ENCODE results near the gene KBTBD7. TPM values are rescaled to one million over a fixed set of nuclear protein-coding genes. Genes with fewer than 3 reads are reported as not detected.

The KBTBD7 gene
- polyA plus RNA-seq, 1 of the 3 experiments (the other 2 are of a cell fraction): 1.3 TPM

DNA sequence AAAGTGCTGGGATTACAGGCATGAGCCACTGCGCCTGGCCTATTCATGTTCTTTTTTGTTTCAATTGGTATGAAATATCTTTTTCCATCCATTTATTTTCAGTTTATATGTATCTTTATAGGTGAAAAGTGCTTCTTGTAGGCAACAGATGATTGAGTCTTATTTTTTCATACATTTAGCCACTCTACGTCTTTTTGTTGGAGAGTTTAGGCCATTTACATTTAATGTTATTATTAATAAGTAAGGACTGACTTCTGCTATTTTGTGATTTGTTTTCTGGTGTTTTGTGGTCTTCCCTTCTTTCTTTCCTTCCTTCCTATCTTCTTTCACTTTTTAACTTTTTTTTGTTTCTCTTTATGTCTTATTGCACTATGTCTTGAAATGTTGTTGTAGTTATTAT, 16.7 kb upstream of the KBTBD7 start:
- ChIA-PET POLR2A (no interaction called here), CTCF (no interaction called here)
- no peaks in the 10 kb centered on the region for H3K79me2 ChIP-seq (ENCODE audit: insufficient read depth)
- H3K4me1 ChIP-seq (ENCODE audit: control insufficient read depth in 1 of 2, insufficient read depth in 2 of 2, low read depth in 1 of 2, low read length in 1 of 2): peaks cover 0 to 3% of the 10 kb centered on the region in 2 experiments; a peak in 1 of 4 replicates
- H3K27ac ChIP-seq (ENCODE audit: low read depth in 2 of 2, low read length in 1 of 2): no peak overlapping the region
- no peak overlapping the region for H2AFZ ChIP-seq (ENCODE audit: low read depth)
- H3F3A ChIP-seq (replicated peaks; ENCODE audit: insufficient read depth): peaks cover 4% of the 10 kb centered on the region
- no peaks in the 10 kb centered on the region for H4K20me1 ChIP-seq (ENCODE audit: insufficient read depth)
- no peaks in the 10 kb centered on the region for H3K9me2 ChIP-seq
- no peak overlapping the region for H3K9ac ChIP-seq
- H3K4me2 ChIP-seq: no peak overlapping the region
- H3K27me3 ChIP-seq (ENCODE audit: insufficient read depth): no peaks in the 10 kb centered on the region
- 98% methylated on average over 2 of the region's 2 CpGs for WGBS (ENCODE audit: low lambda C conversion rate)
- H3K9me3 ChIP-seq: 0 out of 2 replicates have a peak, but pooled peaks cover 6% of the 10 kb centered on the region
- DNase-seq: no peak
- H3K36me3 ChIP-seq (replicated peaks in 1 of 2; ENCODE audit: control insufficient read depth in 1 of 2, insufficient read depth in 2 of 2, low read length in 1 of 2): no peaks in the 10 kb centered on the region
- H3K4me3 ChIP-seq (ENCODE audit: low read depth in 2 of 2, low read length in 1 of 2): no peak overlapping the region
- TF ChIP-seq SIN3A (IDR thresholded peaks at IDR 0.05; ENCODE audit: borderline replicate concordance, low read depth, low read length): no peak
- no peak for TF ChIP-seq POLR2AphosphoS5 (IDR thresholded peaks at IDR 0.05; ENCODE audit: low read depth, low read length)
- no peak for TF ChIP-seq MEF2A (IDR thresholded peaks at IDR 0.05; ENCODE audit: borderline replicate concordance, low read depth)
- TF ChIP-seq, protein P1, sequence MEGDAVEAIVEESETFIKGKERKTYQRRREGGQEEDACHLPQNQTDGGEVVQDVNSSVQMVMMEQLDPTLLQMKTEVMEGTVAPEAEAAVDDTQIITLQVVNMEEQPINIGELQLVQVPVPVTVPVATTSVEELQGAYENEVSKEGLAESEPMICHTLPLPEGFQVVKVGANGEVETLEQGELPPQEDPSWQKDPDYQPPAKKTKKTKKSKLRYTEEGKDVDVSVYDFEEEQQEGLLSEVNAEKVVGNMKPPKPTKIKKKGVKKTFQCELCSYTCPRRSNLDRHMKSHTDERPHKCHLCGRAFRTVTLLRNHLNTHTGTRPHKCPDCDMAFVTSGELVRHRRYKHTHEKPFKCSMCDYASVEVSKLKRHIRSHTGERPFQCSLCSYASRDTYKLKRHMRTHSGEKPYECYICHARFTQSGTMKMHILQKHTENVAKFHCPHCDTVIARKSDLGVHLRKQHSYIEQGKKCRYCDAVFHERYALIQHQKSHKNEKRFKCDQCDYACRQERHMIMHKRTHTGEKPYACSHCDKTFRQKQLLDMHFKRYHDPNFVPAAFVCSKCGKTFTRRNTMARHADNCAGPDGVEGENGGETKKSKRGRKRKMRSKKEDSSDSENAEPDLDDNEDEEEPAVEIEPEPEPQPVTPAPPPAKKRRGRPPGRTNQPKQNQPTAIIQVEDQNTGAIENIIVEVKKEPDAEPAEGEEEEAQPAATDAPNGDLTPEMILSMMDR (IDR thresholded peaks at IDR 0.05): no peak
- TF ChIP-seq TCF12 (IDR thresholded peaks at IDR 0.05): no peak
- no peak for TF ChIP-seq RCOR1 (IDR thresholded peaks at IDR 0.05; ENCODE audit: low read length)
- TF ChIP-seq GATA2 (CRISPR knock-in tag; IDR thresholded peaks at IDR 0.05): no peak
- no peak for TF ChIP-seq RFX5 (IDR thresholded peaks at IDR 0.05; ENCODE audit: low read length)
- TF ChIP-seq, protein P2, sequence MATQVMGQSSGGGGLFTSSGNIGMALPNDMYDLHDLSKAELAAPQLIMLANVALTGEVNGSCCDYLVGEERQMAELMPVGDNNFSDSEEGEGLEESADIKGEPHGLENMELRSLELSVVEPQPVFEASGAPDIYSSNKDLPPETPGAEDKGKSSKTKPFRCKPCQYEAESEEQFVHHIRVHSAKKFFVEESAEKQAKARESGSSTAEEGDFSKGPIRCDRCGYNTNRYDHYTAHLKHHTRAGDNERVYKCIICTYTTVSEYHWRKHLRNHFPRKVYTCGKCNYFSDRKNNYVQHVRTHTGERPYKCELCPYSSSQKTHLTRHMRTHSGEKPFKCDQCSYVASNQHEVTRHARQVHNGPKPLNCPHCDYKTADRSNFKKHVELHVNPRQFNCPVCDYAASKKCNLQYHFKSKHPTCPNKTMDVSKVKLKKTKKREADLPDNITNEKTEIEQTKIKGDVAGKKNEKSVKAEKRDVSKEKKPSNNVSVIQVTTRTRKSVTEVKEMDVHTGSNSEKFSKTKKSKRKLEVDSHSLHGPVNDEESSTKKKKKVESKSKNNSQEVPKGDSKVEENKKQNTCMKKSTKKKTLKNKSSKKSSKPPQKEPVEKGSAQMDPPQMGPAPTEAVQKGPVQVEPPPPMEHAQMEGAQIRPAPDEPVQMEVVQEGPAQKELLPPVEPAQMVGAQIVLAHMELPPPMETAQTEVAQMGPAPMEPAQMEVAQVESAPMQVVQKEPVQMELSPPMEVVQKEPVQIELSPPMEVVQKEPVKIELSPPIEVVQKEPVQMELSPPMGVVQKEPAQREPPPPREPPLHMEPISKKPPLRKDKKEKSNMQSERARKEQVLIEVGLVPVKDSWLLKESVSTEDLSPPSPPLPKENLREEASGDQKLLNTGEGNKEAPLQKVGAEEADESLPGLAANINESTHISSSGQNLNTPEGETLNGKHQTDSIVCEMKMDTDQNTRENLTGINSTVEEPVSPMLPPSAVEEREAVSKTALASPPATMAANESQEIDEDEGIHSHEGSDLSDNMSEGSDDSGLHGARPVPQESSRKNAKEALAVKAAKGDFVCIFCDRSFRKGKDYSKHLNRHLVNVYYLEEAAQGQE (IDR thresholded peaks at IDR 0.05; ENCODE audit: low read depth, low read length): no peak
- TF ChIP-seq, protein P3, sequence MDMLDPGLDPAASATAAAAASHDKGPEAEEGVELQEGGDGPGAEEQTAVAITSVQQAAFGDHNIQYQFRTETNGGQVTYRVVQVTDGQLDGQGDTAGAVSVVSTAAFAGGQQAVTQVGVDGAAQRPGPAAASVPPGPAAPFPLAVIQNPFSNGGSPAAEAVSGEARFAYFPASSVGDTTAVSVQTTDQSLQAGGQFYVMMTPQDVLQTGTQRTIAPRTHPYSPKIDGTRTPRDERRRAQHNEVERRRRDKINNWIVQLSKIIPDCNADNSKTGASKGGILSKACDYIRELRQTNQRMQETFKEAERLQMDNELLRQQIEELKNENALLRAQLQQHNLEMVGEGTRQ (IDR thresholded peaks at IDR 0.05; ENCODE audit: borderline replicate concordance, low read depth, low read length): no peak
- no peak for TF ChIP-seq ELF1 (IDR thresholded peaks at IDR 0.05)
- no peak for TF ChIP-seq FOXM1 (IDR thresholded peaks at IDR 0.05; ENCODE audit: low read depth)
- TF ChIP-seq YY1 (IDR thresholded peaks at IDR 0.05; ENCODE audit: low read depth): no peak
- TF ChIP-seq, protein P4, sequence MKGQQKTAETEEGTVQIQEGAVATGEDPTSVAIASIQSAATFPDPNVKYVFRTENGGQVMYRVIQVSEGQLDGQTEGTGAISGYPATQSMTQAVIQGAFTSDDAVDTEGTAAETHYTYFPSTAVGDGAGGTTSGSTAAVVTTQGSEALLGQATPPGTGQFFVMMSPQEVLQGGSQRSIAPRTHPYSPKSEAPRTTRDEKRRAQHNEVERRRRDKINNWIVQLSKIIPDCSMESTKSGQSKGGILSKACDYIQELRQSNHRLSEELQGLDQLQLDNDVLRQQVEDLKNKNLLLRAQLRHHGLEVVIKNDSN (IDR thresholded peaks at IDR 0.05; ENCODE audit: borderline replicate concordance, low read depth): no peak
- no peak for TF ChIP-seq RXRA (IDR thresholded peaks at IDR 0.05; ENCODE audit: borderline replicate concordance, low read depth)
